Measurements from ENCODE around the gene RPL22. TPM values are rescaled to one million over a fixed set of nuclear protein-coding genes. Genes with fewer than 3 reads are reported as not detected.

The RPL22 gene
- polyA plus RNA-seq, 3 donors = 62.6 to 97.2 (median 65.6) TPM

- no peak for DNase-seq
- Histone ChIP-seq H3K4me1 (ENCODE audit: control insufficient read depth in 1 of 2, insufficient read depth in 2 of 2, low read length in 2 of 2) (no peaks in the 10 kb centered on the region), H3K9ac (ENCODE audit: insufficient read depth, low read length, poor library complexity, severe bottlenecking) (no peak overlapping the region), H3K4me2 (replicated peaks; ENCODE audit: extremely low read depth, low read length, poor library complexity, severe bottlenecking) (no peak overlapping the region), H3K27me3 (ENCODE audit: control insufficient read depth in 2 of 2, insufficient read depth in 2 of 2, low read length in 2 of 2) (peaks cover 15 to 59% of the 10 kb centered on the region in 2 donors), H3K27ac (ENCODE audit: low read depth in 1 of 2, low read length in 2 of 2) (no peak overlapping the region), H4K20me1 (ENCODE audit: insufficient read depth, low read length) (no peaks in the 10 kb centered on the region), H3K36me3 (replicated peaks in 1 of 2; ENCODE audit: control insufficient read depth in 1 of 2, insufficient read depth in 2 of 2, low read length in 2 of 2) (no peaks in the 10 kb centered on the region), H2AFZ (ENCODE audit: insufficient read depth, low read depth, low read length, poor library complexity, severe bottlenecking) (no peak overlapping the region), H3K4me3 (replicated peaks in 1 of 3; ENCODE audit: low read depth in 2 of 3, low read length in 3 of 3) (no peak overlapping the region), H3K79me2 (ENCODE audit: insufficient read depth, low read length) (no peaks in the 10 kb centered on the region), H3K9me3 (replicated peaks in 1 of 2; ENCODE audit: control insufficient read depth in 1 of 2, insufficient read depth in 1 of 2, low read length in 2 of 2) (peaks cover 0 to 7% of the 10 kb centered on the region in 2 donors)
- peak overlapping the region in 1 of 2 donors; percentile 54 for H3K4me3 Mint-ChIP-seq
- 82% methylated on average over 15 of the region's 18 CpGs for WGBS (ENCODE audit: insufficient coverage)
- peaks cover 3% of the 10 kb centered on the region in 2 donors for H3K36me3 Mint-ChIP-seq
- H3K27me3 Mint-ChIP-seq (ENCODE audit: low read depth in 3 of 3) = peaks cover 46 to 56% (median 49%) of the 10 kb centered on the region in 3 donors
- no peak for TF ChIP-seq CTCF (IDR thresholded peaks at IDR 0.05)
- no peak overlapping the region for H3K27ac Mint-ChIP-seq
- peaks cover 13% of the 10 kb centered on the region for H3K4me1 Mint-ChIP-seq
- intact Hi-C loops (cut with micrococcal nuclease) = no loop called here
- peaks cover 0 to 14% (median 8%) of the 10 kb centered on the region in 7 donors for H3K9me3 Mint-ChIP-seq
These were observed 21.6 kb downstream of the RPL22 start for GRCh38 chr1:6177681-6178380.

DNA sequence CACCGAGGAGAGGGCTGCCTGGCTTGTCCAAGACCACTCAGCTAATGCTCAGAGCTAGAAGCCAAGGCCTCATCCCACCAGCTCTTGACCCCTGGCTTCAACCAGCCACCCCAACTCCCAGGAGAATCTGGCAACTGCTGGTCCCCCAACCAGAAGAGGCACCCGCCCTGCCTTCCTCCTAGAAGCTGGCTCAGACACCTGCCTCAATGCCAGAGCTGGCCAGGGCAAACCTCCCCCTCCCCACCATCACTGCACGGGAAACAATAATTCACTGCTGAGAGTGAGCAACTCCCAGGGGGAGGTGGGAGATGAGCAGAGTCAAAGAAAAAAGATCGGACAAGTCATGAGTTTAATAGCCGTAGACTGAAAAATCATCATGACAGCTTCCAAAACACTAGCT, 22.6 kb downstream of the RPL22 start:
- no peak for TF ChIP-seq CTCF (IDR thresholded peaks at IDR 0.05)
- Histone ChIP-seq H4K20me1 (ENCODE audit: insufficient read depth, low read length) (no peaks in the 10 kb centered on the region), H3K4me3 (replicated peaks in 1 of 3; ENCODE audit: low read depth in 2 of 3, low read length in 3 of 3) (no peak overlapping the region), H3K36me3 (replicated peaks in 1 of 2; ENCODE audit: control insufficient read depth in 1 of 2, insufficient read depth in 2 of 2, low read length in 2 of 2) (no peaks in the 10 kb centered on the region), H3K4me1 (ENCODE audit: control insufficient read depth in 1 of 2, insufficient read depth in 2 of 2, low read length in 2 of 2) (no peaks in the 10 kb centered on the region), H3K4me2 (replicated peaks; ENCODE audit: extremely low read depth, low read length, poor library complexity, severe bottlenecking) (no peak overlapping the region), H3K9ac (ENCODE audit: insufficient read depth, low read length, poor library complexity, severe bottlenecking) (no peak overlapping the region), H3K9me3 (replicated peaks in 1 of 2; ENCODE audit: control insufficient read depth in 1 of 2, insufficient read depth in 1 of 2, low read length in 2 of 2) (peaks cover 0 to 7% of the 10 kb centered on the region in 2 donors), H2AFZ (ENCODE audit: insufficient read depth, low read depth, low read length, poor library complexity, severe bottlenecking) (no peak overlapping the region), H3K27me3 (ENCODE audit: control insufficient read depth in 2 of 2, insufficient read depth in 2 of 2, low read length in 2 of 2) (peaks cover 11 to 50% of the 10 kb centered on the region in 2 donors), H3K79me2 (ENCODE audit: insufficient read depth, low read length) (no peaks in the 10 kb centered on the region), H3K27ac (ENCODE audit: low read depth in 1 of 2, low read length in 2 of 2) (no peak overlapping the region)
- Mint-ChIP-seq H3K36me3 (peaks cover 3% of the 10 kb centered on the region in 2 donors), H3K9me3 (peaks cover 0 to 18% (median 8%) of the 10 kb centered on the region in 7 donors), H3K27ac (no peak overlapping the region), H3K4me3 (no peak overlapping the region), H3K27me3 (ENCODE audit: low read depth in 3 of 3) (peaks cover 35 to 45% (median 39%) of the 10 kb centered on the region in 3 donors), H3K4me1 (peaks cover 13% of the 10 kb centered on the region)
- intact Hi-C loops (cut with micrococcal nuclease) = no loop called here
- no peak for DNase-seq
- 100% methylated on average over 1 of the region's 5 CpGs for WGBS (ENCODE audit: insufficient coverage)
